ENCODE data around the gene CA10.

Gene CA10

GRCh38 chr17:51630101-51630671 lies 528.3 kb downstream of the CA10 start:
- no peak for DNase-seq

DNA sequence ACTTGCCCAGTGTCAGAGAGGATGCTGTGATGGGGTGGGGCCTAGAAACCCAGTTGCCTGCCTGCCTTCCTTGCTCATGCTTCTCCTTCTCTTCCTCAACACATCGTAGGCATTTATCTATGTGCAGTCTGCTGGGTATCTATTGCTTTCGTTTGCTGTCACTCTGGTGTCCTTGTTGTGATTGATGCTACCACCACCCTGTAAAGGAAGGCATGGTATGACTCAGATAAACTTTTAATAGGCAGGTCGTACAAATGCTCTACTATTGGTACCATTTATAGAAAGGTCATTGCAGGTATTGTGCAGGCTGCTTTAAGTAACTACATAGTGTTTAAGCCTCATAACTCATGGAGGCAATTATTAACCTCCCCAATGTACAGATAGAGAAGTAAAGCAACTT lies 529.3 kb downstream of the CA10 start:
- DNase-seq, result no peak

- DNase-seq, result no peak
These were observed 530.7 kb downstream of the CA10 start for GRCh38 chr17:51627779-51628178.

DNA sequence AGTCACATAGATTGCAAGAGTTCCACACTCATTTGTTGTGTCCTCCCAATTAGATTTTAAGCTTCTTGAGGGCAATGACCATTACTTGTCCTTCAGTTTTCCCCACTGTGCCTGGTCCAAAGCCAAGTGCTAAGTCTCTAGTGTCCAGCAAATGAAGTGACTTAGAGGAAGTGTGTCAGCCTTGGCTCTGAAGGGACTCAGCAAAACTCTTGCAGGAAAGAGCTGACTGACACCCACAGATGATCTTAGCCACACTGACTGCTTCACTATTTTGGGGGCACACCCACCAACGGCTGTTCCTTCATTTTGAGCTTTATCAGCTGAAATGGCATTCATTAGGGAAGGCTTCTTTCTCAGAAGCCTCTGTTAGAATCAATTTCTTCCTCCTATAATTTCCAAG lies 540.0 kb downstream of the CA10 start:
- DNase-seq, result no peak

DNA sequence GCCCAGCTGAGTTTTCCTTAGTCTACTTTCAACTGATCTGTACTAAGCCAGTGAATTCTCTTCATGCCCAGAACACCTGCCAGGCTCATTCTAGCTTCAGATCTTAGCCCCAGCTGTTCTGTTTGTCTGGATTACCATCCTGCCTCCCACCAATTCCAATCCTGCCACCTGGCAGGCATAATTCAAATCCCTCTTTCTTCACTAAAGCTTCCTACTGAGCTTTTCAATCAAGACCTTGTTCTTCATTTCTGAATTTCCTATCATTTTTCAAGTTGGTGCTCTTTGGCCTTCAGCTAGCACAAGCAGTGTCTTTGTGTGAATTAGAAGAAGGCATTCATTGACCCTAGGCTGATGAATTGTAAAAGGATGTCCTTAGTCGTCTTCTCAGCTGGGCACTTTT lies 540.5 kb downstream of the CA10 start:
- no peak for DNase-seq

DNA sequence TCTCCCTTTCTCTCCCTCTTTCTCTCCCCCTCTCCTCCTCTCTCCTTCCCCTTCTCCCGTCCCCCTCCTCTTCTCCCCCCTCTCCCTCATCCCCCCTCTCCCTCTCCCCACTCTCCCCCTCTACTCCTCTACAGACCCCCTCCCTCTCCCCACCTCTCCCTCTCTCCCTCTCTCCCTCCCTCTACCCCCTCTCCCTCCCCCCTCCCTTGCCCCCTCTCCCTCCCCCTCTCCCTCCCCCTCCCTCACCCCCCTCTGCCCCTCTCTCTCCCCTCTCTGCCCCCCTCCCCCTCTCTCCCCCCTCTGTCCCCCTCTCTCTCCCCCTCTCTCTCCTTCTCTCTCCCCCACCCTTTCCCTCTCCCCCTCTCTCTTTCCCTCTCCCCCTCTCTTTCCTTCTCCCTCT lies 545.3 kb downstream of the CA10 start:
- DNase-seq, result no peak

GRCh38 chr17:51612692-51613091 lies 545.8 kb downstream of the CA10 start:
- DNase-seq, result no peak

- DNase-seq, result no peak
These were observed 546.9 kb downstream of the CA10 start for GRCh38 chr17:51611585-51611984.

DNA sequence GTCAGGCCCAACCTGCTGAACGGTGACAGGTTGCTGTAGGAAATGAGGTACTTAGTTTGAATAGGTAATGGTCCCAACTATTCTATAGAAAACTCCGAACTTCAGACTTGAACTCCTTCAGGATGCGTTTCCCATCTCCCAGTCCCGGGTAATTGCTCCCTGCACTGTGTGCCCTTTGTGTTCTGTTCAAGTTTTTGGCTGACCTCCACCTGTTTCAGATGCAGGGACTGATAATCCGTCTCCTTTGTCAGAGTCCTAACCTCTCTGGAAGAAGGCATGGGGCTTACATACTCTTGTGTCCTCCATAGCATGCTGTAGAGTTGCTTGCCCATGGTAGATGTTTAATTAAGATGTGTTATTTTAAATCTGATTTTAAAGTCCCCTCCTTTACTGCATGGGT lies 547.7 kb downstream of the CA10 start:
- no peak for DNase-seq

GRCh38 chr17:51610155-51610554 lies 548.4 kb downstream of the CA10 start:
- DNase-seq, result no peak

GRCh38 chr17:51608251-51608933 lies 550.1 kb downstream of the CA10 start:
- no peak for DNase-seq

- no peak for DNase-seq
These were observed 551.0 kb downstream of the CA10 start for GRCh38 chr17:51607512-51607911.

DNA sequence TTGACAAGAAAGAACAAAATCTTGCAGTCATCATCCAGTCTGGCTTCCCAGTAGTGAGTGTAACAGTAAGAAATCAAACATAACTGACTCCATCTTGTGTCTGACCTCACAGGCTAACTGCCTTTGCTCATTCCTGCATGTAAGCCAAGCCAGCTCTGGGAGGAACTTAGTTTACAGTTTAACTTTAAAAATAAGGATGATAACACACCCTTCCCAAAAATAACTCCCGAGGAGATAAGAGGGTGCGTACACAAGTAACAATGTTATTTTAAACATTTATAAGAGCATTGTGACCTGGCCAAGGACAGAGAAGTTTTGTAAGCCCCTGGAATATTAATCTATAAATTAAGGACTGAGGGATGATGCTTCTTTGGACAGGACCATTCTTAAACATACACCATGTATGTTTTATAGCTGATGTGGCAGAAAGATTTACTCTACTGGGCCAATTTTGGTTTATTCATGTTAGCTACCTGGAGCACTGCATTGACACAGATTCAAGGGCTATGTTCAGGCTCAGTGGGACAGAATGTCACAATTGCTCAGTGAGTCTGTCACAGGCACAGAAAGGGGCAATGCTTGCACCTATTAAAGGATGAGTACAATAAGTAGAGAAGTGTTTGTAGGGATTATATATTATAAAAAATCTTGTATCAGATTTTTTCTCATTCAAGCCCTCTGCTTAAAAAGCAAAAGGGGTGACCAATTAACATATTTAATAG lies 554.1 kb downstream of the CA10 start:
- no peak for DNase-seq

DNA sequence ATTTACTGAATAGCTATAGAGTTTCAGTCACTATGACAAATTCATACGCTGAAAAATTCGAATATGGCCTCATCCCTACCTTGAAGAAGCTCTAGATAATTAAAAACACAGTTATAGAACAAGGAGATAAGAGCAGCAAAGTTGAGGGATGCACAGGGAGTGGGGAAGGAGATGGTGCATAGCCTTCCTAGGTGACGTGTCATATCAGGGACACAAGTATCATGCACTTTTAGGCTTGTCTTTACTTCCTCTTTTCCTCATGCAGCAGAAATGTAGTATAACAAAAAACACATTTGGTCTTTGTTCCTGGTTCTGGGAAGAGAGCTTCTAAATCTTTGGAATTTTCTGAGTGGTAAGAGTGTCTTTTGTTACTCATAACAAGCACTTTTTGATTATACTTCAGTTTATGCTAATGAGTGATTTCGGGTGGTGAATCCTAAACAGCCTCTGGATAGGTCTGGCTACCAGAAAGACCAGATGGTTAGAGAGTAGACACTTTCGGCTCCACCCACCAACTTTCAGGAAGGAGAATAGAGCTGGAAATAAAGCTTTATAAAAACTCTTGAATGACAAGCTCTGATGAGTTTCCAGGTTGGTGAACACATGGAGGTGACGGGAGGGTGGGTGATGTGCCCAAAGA lies 556.8 kb downstream of the CA10 start:
- no peak for DNase-seq

DNA sequence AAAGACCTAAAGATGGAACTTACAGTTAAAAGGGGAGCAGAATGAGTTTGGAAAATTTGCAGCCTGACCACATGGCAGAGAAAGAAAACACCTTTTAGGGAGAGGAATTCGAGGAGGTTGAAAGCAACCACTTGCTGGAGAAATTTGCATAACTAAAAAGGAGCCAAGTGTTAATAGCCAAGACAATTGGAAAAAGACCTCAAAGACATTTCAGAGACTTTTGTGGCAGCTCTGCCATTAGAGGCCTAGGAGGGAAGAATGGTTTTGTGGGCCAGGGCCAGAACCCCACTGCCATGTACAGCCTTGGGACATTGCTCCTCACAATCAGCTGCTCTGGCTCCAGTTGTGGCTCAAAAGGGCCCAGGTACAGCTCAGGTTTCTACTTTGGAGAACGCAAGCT lies 559.7 kb downstream of the CA10 start:
- no peak for DNase-seq

DNA sequence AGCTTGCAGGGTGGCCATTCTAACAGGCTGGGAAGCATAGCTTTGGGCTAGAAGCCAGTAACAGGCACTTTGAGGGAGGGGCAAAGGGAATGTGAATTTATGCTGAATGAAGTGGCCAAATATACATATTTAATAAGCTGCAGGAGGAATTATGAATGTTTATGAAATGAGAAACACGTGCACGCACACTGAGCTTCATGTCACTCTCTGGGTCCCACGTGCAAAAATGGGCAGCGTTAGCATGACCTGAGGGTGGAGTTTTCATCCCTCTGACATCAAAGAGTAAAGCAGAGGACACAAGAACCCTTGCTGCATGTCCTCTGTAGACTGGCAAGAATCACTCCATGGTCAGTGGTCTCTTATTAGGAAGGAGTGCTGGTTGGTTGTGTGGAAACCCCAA lies 561.2 kb downstream of the CA10 start:
- no peak for DNase-seq

DNA sequence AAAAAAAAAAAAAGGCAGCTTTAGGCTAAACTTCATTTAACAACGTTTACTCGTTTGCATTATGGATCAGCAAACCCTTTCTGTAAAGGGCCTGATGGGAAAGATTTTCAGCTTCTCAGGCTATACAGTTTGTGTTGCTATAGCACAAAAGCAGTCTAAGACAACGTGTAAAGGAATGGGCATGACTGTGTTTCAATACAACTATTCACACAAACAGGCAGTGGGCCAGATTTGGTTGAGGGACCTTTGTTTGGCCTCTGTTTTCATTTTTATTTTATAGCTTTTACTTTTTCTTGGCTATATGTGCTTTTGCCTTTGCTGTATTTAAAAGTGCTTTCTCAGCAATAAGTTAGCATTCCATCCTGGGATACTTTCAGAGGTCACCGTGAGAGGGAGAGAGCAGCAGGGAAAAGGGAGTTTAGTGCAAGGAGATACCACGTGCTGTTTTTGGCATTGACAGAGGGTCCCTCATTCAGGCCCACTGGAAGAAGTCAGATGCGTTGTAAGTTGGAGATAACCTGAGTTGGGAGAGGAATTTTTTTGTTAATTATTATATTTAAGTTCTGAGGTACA lies 562.6 kb downstream of the CA10 start:
- no peak for DNase-seq

DNA sequence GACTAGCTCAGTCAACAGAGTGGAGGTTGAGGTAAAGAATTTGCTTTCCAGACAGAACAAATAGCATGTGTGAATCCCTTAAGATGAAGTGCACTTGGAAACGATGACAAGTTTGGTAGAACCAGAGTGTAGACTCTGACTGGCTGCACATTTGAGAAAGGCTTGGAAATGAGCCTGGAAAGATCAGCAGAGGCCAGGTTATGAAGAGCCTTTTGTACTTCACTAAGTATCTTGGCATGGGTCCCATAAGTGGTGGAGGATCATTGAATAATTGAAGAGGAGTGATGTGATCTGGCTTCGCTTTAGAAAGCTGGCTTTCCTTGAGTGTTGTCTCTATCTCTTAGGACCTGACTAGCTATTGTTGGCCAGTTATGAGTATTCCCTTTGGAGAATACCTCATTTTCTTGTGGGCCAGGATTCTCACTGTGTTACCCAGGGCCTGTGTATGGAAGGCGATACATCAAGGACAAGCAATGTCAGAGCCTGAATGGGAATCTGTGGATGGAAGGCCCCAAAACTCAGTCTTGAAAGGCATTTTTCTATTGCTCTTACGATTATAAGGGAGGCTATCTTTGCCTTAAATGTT lies 568.4 kb downstream of the CA10 start:
- no peak for DNase-seq

- no peak for DNase-seq
These were observed 570.5 kb downstream of the CA10 start for GRCh38 chr17:51588063-51588462.

DNA sequence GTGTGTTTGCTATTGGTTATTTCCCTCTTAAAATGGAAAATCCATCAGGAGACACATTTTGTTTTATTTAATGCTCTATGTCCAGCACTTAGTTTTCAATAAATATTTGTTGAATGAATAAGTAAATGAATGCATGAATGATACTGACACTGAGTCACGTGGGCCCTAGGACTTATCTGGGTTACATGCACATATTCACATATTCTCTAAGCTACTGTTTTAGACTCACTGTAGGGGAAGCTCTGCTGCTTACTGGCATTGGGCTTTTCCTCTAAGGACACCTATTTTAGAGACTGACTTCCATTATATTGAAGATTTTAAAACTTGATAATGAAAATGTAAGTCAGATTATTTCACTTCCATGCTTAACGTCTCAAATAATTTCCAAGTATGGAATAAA lies 571.0 kb downstream of the CA10 start:
- no peak for DNase-seq

GRCh38 chr17:51585514-51586104 lies 572.9 kb downstream of the CA10 start:
- peak in 1 of 2 experiments; percentile 3 for DNase-seq

- DNase-seq, result no peak
These were observed 577.6 kb downstream of the CA10 start for GRCh38 chr17:51580869-51581268.
